ENCODE data around the gene ABTB2. TPM values are rescaled to one million over a fixed set of nuclear protein-coding genes. Genes with fewer than 3 reads are reported as not detected.

The ABTB2 gene
- total and polyA plus RNA-seq, 10 of the 15 experiments (the other 5 are each of a cell fraction or from before 2014, with no cell fraction given) = 0.13 to 2.1 (median 0.72) TPM

- RAD21 ChIA-PET (ENCODE audit: unreplicated experiment) = interaction anchor here (1.2 kb wide), 1 partner anchor 36 kb away, joined by 4 read pairs; no protein-coding TSS in a partner anchor
- no peaks in the 10 kb centered on the region for H3K36me3 ChIP-seq (ENCODE audit: control insufficient read depth in 2 of 2, insufficient read depth in 2 of 2, low read length in 1 of 2)
- H3K27me3 ChIP-seq (replicated peaks in 1 of 2; ENCODE audit: control insufficient read depth in 2 of 2, insufficient read depth in 2 of 2, low read length in 1 of 2) = no peaks in the 10 kb centered on the region; a peak in 1 of 4 replicates
- no TSS peak for BruUV-seq (replicated peaks)
- no peak overlapping the region for H3K4me3 ChIP-seq
- H2AFZ ChIP-seq (ENCODE audit: control insufficient read depth, low read depth, low read length) = no peak overlapping the region
- no peak overlapping the region for H3K27ac ChIP-seq (ENCODE audit: control insufficient read depth, insufficient read depth)
- no peak overlapping the region for H3K4me2 ChIP-seq (ENCODE audit: control insufficient read depth, insufficient read depth)
- SMC1A ChIA-PET (ENCODE audit: uncharacterized antibody, unreplicated experiment) = interaction anchor here (0.6 to 3.8 kb wide), 4 partner anchors 9 to 69 kb away, joined by 3 to 10 read pairs (median 4); no protein-coding TSS in a partner anchor
- H3K9ac ChIP-seq (ENCODE audit: control insufficient read depth, insufficient read depth, low read length) = no peak overlapping the region
- no peaks in the 10 kb centered on the region; the same call in 1 of the 2 replicates for H4K20me1 ChIP-seq (ENCODE audit: control insufficient read depth, insufficient read depth)
- no peaks in the 10 kb centered on the region for H3K79me2 ChIP-seq (ENCODE audit: control insufficient read depth, insufficient read depth, low read length)
- intact Hi-C loops (cut with micrococcal nuclease; ENCODE audit: unreplicated experiment) (no loop called here), in situ Hi-C loops (cut with MboI) (no loop called here)
- no peaks in the 10 kb centered on the region for H3K9me3 ChIP-seq (replicated peaks; ENCODE audit: control insufficient read depth, insufficient read depth, low read length)
- ATAC-seq (no peak), FAIRE-seq (no peak), DNase-seq (ENCODE audit: low read depth, low spot score) (no peak)
- WGBS (ENCODE audit: insufficient coverage, insufficient replicate concordance, low lambda C conversion rate, missing lambda C conversion rate) = 43% methylated on average over 2 of the region's 2 CpGs
- TF ChIP-seq ZNF592 (IDR thresholded peaks at IDR 0.05) (no peak), SMARCA5 (IDR thresholded peaks at IDR 0.05) (no peak), YY1 (IDR thresholded peaks at IDR 0.05; ENCODE audit: low read depth, low read length) (no peak), MAX (IDR thresholded peaks at IDR 0.05; ENCODE audit: low read depth, low read length) (no peak), E2F4 (IDR thresholded peaks at IDR 0.05; ENCODE audit: low read depth, low read length) (no peak), BACH1 (IDR thresholded peaks at IDR 0.05; ENCODE audit: borderline replicate concordance) (no peak), ETV6 (conservative IDR thresholded peaks at IDR 0.05 in 1 of 2, IDR thresholded peaks at IDR 0.05 in 1 of 2; ENCODE audit: borderline replicate concordance in 1 of 2, low read depth in 1 of 2) (no peak), IKZF2 (IDR thresholded peaks at IDR 0.05) (no peak), HDAC2 (IDR thresholded peaks at IDR 0.05) (no peak), YBX1 (IDR thresholded peaks at IDR 0.05) (no peak), USF2 (IDR thresholded peaks at IDR 0.05; ENCODE audit: borderline replicate concordance, low read depth, low read length) (no peak), CHD2 (IDR thresholded peaks at IDR 0.05; ENCODE audit: borderline replicate concordance, low read depth, low read length) (no peak), IRF4 (IDR thresholded peaks at IDR 0.05; ENCODE audit: low read depth, low read length) (no peak), SRF (IDR thresholded peaks at IDR 0.05; ENCODE audit: low read depth in 2 of 2, low read length in 2 of 2) (no peak)
- CTCF ChIA-PET = interaction anchor here (0.8 to 1.2 kb wide), 2 partner anchors 18 to 135 kb away, joined by 3 to 5 read pairs; partner anchors contain the start of gene ABTB2
- no peaks in the 10 kb centered on the region for H3K4me1 ChIP-seq (ENCODE audit: control insufficient read depth, insufficient read depth, low read length)
- POLR2A ChIA-PET = interaction anchor here (0.6 to 1.0 kb wide), 3 partner anchors 9 to 24 kb away, joined by 3 to 4 read pairs (median 3); no protein-coding TSS in a partner anchor
These were observed 133.9 kb downstream of the ABTB2 start for GRCh38 chr11:34223907-34224306.
